PC-3 (cell line): ENCODE data around the gene GRB2. TPM values are rescaled to one million over a fixed set of nuclear protein-coding genes. Genes with fewer than 3 reads are reported as not detected.

ENCODE experiments used
- ATAC-seq: fragments of 200-7000 bp; cut with Tn5 transposase; 2 replicates; pipeline ENCODE4 v1.9.1; 2020; ENCODE audit warnings: mild to moderate bottlenecking, moderate library complexity
- BruUV-seq: library from RNA; stranded (reverse); fragments of 400-500 nt; replicated peaks from 2 replicates; lab custom pipeline; 2021; lab: Mats Ljungman, UMichigan
- CTCF ChIA-PET: fragments of 300-600 bp; sonication (Branson Sonifier 250); formaldehyde crosslinking; loops from one replicate; lab custom pipeline; 2022; ENCODE audit warnings: antibody characterized with exemption; lab: Charles Lee
- POLR2A ChIA-PET: fragments of 300-600 bp; sonication (Branson Sonifier 250); formaldehyde crosslinking; loops from one replicate; lab custom pipeline; 2022; ENCODE audit warnings: antibody characterized with exemption; ENCODE audit not compliant: unreplicated experiment; lab: Charles Lee
- DNase-seq: peaks from one replicate; pipeline ENCODE4 v3.0.0-alpha.2; 2015
- H2AFZ ChIP-seq: fragments of 300-600 bp; sonication (generic); 2 replicates; pipeline ENCODE4 v1.6.0; 2016; ENCODE audit warnings: antibody characterized with exemption, low read length
- H3F3A ChIP-seq: fragments of 300-600 bp; sonication (generic); one replicate; pipeline ENCODE4 v1.6.0; 2017; ENCODE audit warnings: antibody characterized with exemption, low read length, control low read depth, mild to moderate bottlenecking; ENCODE audit not compliant: unreplicated experiment
- H3K27ac ChIP-seq: fragments of 300-600 bp; sonication (generic); 2 replicates; pipeline ENCODE4 v1.5.1; 2016; ENCODE audit warnings: mild to moderate bottlenecking, low read length
- H3K27me3 ChIP-seq: fragments of 300-600 bp; sonication (generic); 2 replicates; pipeline ENCODE4 v1.6.1; 2016; ENCODE audit warnings: low read length, mixed read lengths
- H3K36me3 ChIP-seq: fragments of 300-600 bp; sonication (generic); 2 replicates; pipeline ENCODE4 v1.6.1; 2016; ENCODE audit warnings: low read depth, mixed run types, low read length, mixed read lengths
- H3K4me1 ChIP-seq: fragments of 300-600 bp; sonication (generic); 2 replicates; pipeline ENCODE4 v1.5.1; 2016; ENCODE audit warnings: low read length; ENCODE audit not compliant: insufficient read depth
- H3K4me2 ChIP-seq: fragments of 300-600 bp; sonication (generic); 2 replicates; pipeline ENCODE4 v1.6.0; 2016; ENCODE audit warnings: low read length
- H3K4me3 ChIP-seq: fragments of 300-600 bp; sonication (generic); 2 replicates; pipeline ENCODE4 v1.5.1; 2016; ENCODE audit warnings: mild to moderate bottlenecking, low read length, mixed read lengths
- H3K79me2 ChIP-seq: fragments of 300-600 bp; sonication (generic); 2 replicates; pipeline ENCODE4 v1.6.1; 2017; ENCODE audit warnings: low read length, mixed read lengths
- H3K9ac ChIP-seq: fragments of 300-600 bp; sonication (generic); 2 replicates; pipeline ENCODE4 v1.6.0; 2016; ENCODE audit warnings: mild to moderate bottlenecking, low read length
- H3K9me2 ChIP-seq: fragments of 300-600 bp; sonication (generic); replicated peaks from 2 replicates; pipeline ENCODE4 v1.6.1; 2016; ENCODE audit warnings: mixed run types, low read length, mixed read lengths
- H3K9me3 ChIP-seq: fragments of 300-600 bp; sonication (generic); 2 replicates; pipeline ENCODE4 v1.6.1; 2016; ENCODE audit warnings: low read length, mixed read lengths
- H4K20me1 ChIP-seq: fragments of 300-600 bp; sonication (generic); 2 replicates; pipeline ENCODE4 v1.6.1; 2016; ENCODE audit warnings: low read length, mixed read lengths
- EZH2 ChIP-seq: fragments of 300-600 bp; sonication (generic); IDR thresholded peaks from one replicate; pipeline ENCODE4 v1.6.1; 2017; ENCODE audit warnings: antibody characterized with exemption, mild to moderate bottlenecking, low read length; ENCODE audit not compliant: unreplicated experiment
- EZH2phosphoT487 ChIP-seq: fragments of 300-600 bp; sonication (generic); IDR thresholded peaks from 2 replicates; pipeline ENCODE4 v1.6.1; 2018; ENCODE audit warnings: mild to moderate bottlenecking, antibody characterized with exemption, low read length, borderline replicate concordance
- intact Hi-C: fragments of 100-400 bp; cut with micrococcal nuclease; formaldehyde crosslinking; loops from 2 replicates; pipeline ENCODE4 v1.9.0; 2023
- total RNA-seq: library from RNA; depleted of rRNA; stranded (reverse); fragments of >200 nt; gene quantifications from 2 replicates; pipeline ENCODE4 v1.2.3, GENCODE V29; 2014
- TF ChIP-seq, protein P1 (sequence below): fragments of 300-600 bp; sonication (generic); conservative IDR thresholded peaks from 2 replicates; pipeline ENCODE4 v1.5.1; 2017; ENCODE audit warnings: antibody characterized with exemption, low read depth, mild to moderate bottlenecking, low read length

The GRB2 gene
- total RNA-seq, 1 experiment from 2014 or later, result 224 TPM

DNA sequence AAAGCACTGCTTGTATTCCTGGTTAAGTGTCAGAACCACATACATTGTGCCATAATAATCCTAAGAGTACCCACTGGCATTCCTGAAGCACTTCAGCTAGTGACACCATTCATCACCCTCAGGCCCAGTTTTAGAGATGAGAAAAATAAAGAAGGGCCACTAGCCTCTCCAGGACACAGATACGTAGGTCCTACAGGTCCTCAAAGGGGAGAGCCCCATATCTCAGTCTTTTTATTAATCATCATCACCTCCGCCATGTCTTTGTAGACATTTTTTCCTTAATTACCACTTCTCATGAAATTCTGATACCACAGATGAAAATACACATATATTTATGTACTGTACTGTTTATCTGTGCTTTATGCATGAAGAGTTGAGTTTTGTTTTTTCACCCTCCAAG is 43.5 kb downstream of the GRB2 start:
- CTCF ChIA-PET, result no interaction called here
- peaks cover 64% of the 10 kb centered on the region for H3K4me1 ChIP-seq
- H3K4me3 ChIP-seq, result no peak overlapping the region
- H3K9ac ChIP-seq, result no peak overlapping the region
- no peaks in the 10 kb centered on the region for H3K9me3 ChIP-seq
- H2AFZ ChIP-seq, result no peak overlapping the region
- H3K9me2 ChIP-seq, result no peaks in the 10 kb centered on the region
- H3K36me3 ChIP-seq, result 0 out of 2 replicates have a peak, but pooled peaks cover 4% of the 10 kb centered on the region
- no peak overlapping the region for H3K4me2 ChIP-seq
- BruUV-seq, result no TSS peak
- TF ChIP-seq EZH2phosphoT487, result no peak
- TF ChIP-seq, protein P1, sequence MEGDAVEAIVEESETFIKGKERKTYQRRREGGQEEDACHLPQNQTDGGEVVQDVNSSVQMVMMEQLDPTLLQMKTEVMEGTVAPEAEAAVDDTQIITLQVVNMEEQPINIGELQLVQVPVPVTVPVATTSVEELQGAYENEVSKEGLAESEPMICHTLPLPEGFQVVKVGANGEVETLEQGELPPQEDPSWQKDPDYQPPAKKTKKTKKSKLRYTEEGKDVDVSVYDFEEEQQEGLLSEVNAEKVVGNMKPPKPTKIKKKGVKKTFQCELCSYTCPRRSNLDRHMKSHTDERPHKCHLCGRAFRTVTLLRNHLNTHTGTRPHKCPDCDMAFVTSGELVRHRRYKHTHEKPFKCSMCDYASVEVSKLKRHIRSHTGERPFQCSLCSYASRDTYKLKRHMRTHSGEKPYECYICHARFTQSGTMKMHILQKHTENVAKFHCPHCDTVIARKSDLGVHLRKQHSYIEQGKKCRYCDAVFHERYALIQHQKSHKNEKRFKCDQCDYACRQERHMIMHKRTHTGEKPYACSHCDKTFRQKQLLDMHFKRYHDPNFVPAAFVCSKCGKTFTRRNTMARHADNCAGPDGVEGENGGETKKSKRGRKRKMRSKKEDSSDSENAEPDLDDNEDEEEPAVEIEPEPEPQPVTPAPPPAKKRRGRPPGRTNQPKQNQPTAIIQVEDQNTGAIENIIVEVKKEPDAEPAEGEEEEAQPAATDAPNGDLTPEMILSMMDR, result no peak
- TF ChIP-seq EZH2, result no peak
- POLR2A ChIA-PET, result no interaction called here
- H4K20me1 ChIP-seq, result peaks cover 67% of the 10 kb centered on the region
- no peaks in the 10 kb centered on the region for H3K27me3 ChIP-seq
- no peak overlapping the region for H3K27ac ChIP-seq
- H3K79me2 ChIP-seq, result peaks cover 94% of the 10 kb centered on the region
- intact Hi-C loops, result no loop called here
- ATAC-seq (no peak), DNase-seq (peak; percentile 1)
- no peaks in the 10 kb centered on the region for H3F3A ChIP-seq

GRCh38 chr17:75361344-75361743 is 44.1 kb downstream of the GRB2 start:
- BruUV-seq, result no TSS peak
- H3K4me2 ChIP-seq, result peak overlapping the region; percentile 1; the same call in 1 of the 2 replicates
- intact Hi-C loops, result no loop called here
- no peak overlapping the region for H3K9ac ChIP-seq
- DNase-seq (peak; percentile 19), ATAC-seq (no peak)
- H3K9me2 ChIP-seq, result no peaks in the 10 kb centered on the region
- H3K79me2 ChIP-seq, result peaks cover 94% of the 10 kb centered on the region
- no peaks in the 10 kb centered on the region for H3K9me3 ChIP-seq
- H4K20me1 ChIP-seq, result peaks cover 68% of the 10 kb centered on the region
- no peak overlapping the region for H3K4me3 ChIP-seq
- ChIA-PET CTCF (interaction anchor here (0.6 kb wide), 1 partner anchor 600 kb away, joined by 3 read pairs; no protein-coding TSS in a partner anchor), POLR2A (no interaction called here)
- H3K27ac ChIP-seq, result no peak overlapping the region
- no peak overlapping the region for H2AFZ ChIP-seq
- H3F3A ChIP-seq, result no peaks in the 10 kb centered on the region
- H3K27me3 ChIP-seq, result no peaks in the 10 kb centered on the region
- H3K4me1 ChIP-seq, result peaks cover 58% of the 10 kb centered on the region
- TF ChIP-seq EZH2phosphoT487 (no peak), EZH2 (no peak)
- TF ChIP-seq, protein P1, result no peak
- H3K36me3 ChIP-seq, result 0 out of 2 replicates have a peak, but pooled peaks cover 4% of the 10 kb centered on the region

DNA sequence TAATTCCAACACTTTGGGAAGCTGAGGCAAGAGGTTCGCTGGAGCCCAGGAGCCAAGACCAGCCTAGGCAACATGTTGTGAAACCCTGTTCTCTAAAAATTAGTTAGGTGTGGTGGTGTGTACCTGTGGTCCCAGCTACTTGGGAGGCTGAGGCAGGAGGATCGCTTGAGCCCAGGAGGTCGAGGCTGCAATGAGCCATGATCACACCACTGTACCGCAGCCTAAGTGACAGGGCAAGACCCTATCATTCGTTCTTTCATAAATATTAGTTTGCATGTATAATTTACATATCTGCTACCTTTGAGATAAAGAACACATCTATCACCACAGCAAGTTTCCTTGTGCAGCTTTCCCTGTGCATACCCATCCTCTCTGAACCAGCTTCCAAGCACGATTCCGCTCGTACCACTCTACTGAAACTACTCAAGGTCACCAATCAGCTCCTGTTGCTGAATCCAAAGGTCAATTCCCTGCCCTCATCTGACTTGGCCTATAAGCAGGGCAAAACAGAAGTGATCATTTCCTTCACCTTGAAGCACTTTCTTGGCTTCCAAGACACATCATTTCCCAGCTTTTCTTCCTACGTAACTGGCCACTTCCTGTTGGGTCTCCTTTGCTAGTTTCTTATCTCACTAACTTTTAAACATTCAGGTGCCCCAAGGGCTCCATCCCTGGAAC is 49.1 kb downstream of the GRB2 start:
- no peak overlapping the region for H3K4me3 ChIP-seq
- H3K9me2 ChIP-seq, result no peaks in the 10 kb centered on the region
- ChIA-PET POLR2A (no interaction called here), CTCF (no interaction called here)
- no peak overlapping the region for H3K4me2 ChIP-seq
- H3K27ac ChIP-seq, result no peak overlapping the region
- H3K36me3 ChIP-seq, result 0 out of 2 replicates have a peak, but pooled peaks cover 4% of the 10 kb centered on the region
- H3K79me2 ChIP-seq, result peaks cover 88% of the 10 kb centered on the region
- H3F3A ChIP-seq, result no peaks in the 10 kb centered on the region
- no TSS peak for BruUV-seq
- H2AFZ ChIP-seq, result no peak overlapping the region
- H3K9ac ChIP-seq, result no peak overlapping the region
- no peak for ATAC-seq
- TF ChIP-seq EZH2phosphoT487 (no peak), EZH2 (no peak)
- TF ChIP-seq, protein P1, result no peak
- DNase-seq, result no peak
- H3K4me1 ChIP-seq, result peaks cover 13% of the 10 kb centered on the region
- H3K27me3 ChIP-seq, result no peaks in the 10 kb centered on the region
- peaks cover 41% of the 10 kb centered on the region for H4K20me1 ChIP-seq
- intact Hi-C loops, result no loop called here
- no peaks in the 10 kb centered on the region for H3K9me3 ChIP-seq
